Naive thymus-derived CD4-positive, alpha-beta T cell (primary cell): Measurements from ENCODE around the gene SLC1A4. TPM values are rescaled to one million over a fixed set of nuclear protein-coding genes. Genes with fewer than 3 reads are reported as not detected.

Source experiments
- ATAC-seq: fragments of 150-1000 bp; cut with Tn5 transposase; 2 replicates; pipeline ENCODE4 v1.10.0; 2021; ENCODE audit warnings: mild to moderate bottlenecking, moderate library complexity
- CTCF ChIA-PET: fragments of 350-600 bp; sonication (Branson Sonifier 250); formaldehyde crosslinking; loops from one replicate; lab custom pipeline; 2021; ENCODE audit warnings: antibody characterized with exemption; lab: Charles Lee
- POLR2A ChIA-PET: fragments of 350-600 bp; sonication (Branson Sonifier 250); formaldehyde crosslinking; loops from one replicate; lab custom pipeline; 2021; ENCODE audit warnings: antibody characterized with exemption, inconsistent platforms; lab: Charles Lee
- DNase-seq, 9 donors: peaks; one replicate each; pipeline versions ENCODE4 v3.0.0 to v3.0.0-alpha.2; 2020 to 2022; ENCODE audit warnings: mixed read lengths in 1 of 9
- H3K27ac ChIP-seq: one replicate; pipeline ENCODE4 v1.7.0; 2013; ENCODE audit warnings: mild to moderate bottlenecking, low read depth, low read length, moderate library complexity
- H3K27me3 ChIP-seq, 2 donors: one replicate each; pipeline ENCODE4 v1.7.0; 2013; ENCODE audit warnings: low read length in 2 of 2, mild to moderate bottlenecking in 2 of 2, moderate library complexity in 2 of 2; ENCODE audit not compliant: control insufficient read depth in 2 of 2, insufficient read depth in 2 of 2
- H3K36me3 ChIP-seq, 3 experiments: 1 replicate in 2 of 3; 2 replicates in 1 of 3; pipeline ENCODE4 v1.7.0; 2013; ENCODE audit warnings: low read length in 3 of 3, mild to moderate bottlenecking in 3 of 3, moderate library complexity in 1 of 3; ENCODE audit not compliant: insufficient read depth in 3 of 3, control insufficient read depth in 2 of 3
- H3K4me1 ChIP-seq, 2 donors: one replicate each; pipeline ENCODE4 v1.7.0; 2013; ENCODE audit warnings: low read length in 2 of 2, mild to moderate bottlenecking in 2 of 2, moderate library complexity in 1 of 2; ENCODE audit not compliant: control insufficient read depth in 2 of 2, insufficient read depth in 2 of 2
- H3K4me3 ChIP-seq: 2 replicates; pipeline ENCODE4 v1.7.0; 2013; ENCODE audit warnings: mild to moderate bottlenecking, low read length
- H3K9me3 ChIP-seq, 3 experiments: 1 replicate in 2 of 3; 2 replicates in 1 of 3; pipeline ENCODE4 v1.7.0; 2013; ENCODE audit warnings: low read length in 3 of 3; ENCODE audit not compliant: control insufficient read depth in 2 of 3
- H3K27ac Mint-ChIP-seq, 9 donors: one replicate each; pipeline ENCODE4 v1.8.0; 2020 to 2022; ENCODE audit warnings: mixed read lengths in 9 of 9, mild to moderate bottlenecking in 8 of 9, moderate library complexity in 5 of 9, inconsistent platforms in 2 of 9
- H3K27me3 Mint-ChIP-seq, 5 donors: one replicate each; pipeline ENCODE4 v1.8.0; 2021 to 2022; ENCODE audit warnings: mixed read lengths in 5 of 5, mild to moderate bottlenecking in 1 of 5
- H3K36me3 Mint-ChIP-seq, 5 donors: one replicate each; pipeline ENCODE4 v1.8.0; 2020 to 2022; ENCODE audit warnings: mixed read lengths in 5 of 5, mild to moderate bottlenecking in 3 of 5, inconsistent platforms in 1 of 5
- H3K4me1 Mint-ChIP-seq, 7 donors: one replicate each; pipeline ENCODE4 v1.8.0; 2020 to 2022; ENCODE audit warnings: mixed read lengths in 7 of 7, mild to moderate bottlenecking in 3 of 7, inconsistent platforms in 1 of 7
- H3K4me3 Mint-ChIP-seq, 10 donors: one replicate each; pipeline ENCODE4 v1.8.0; 2020 to 2022; ENCODE audit warnings: mild to moderate bottlenecking in 10 of 10, mixed read lengths in 10 of 10, moderate library complexity in 6 of 10, inconsistent platforms in 2 of 10
- H3K9me3 Mint-ChIP-seq, 11 donors: one replicate each; pipeline ENCODE4 v1.8.0; 2020 to 2022; ENCODE audit warnings: mixed read lengths in 11 of 11, mild to moderate bottlenecking in 4 of 11, inconsistent platforms in 1 of 11, moderate library complexity in 1 of 11
- intact Hi-C, 2 donors: fragments of 100-400 bp; cut with micrococcal nuclease; formaldehyde crosslinking; loops; one replicate each; pipeline ENCODE4 v1.15.1; 2023
- polyA plus RNA-seq, 2 donors: library from polyadenylated mRNA; unstranded; fragments of 300-500 nt; fragmentation: Illumina TruSeq; gene quantifications; one replicate each; pipeline ENCODE4 v1.2.3, GENCODE V29; 2021
- total RNA-seq, 6 experiments: library from RNA in 5 of 6; stranded (reverse) in 5 of 6; gene quantifications; 1 replicate in 5 of 6; 2 replicates in 1 of 6; pipeline ENCODE4 v1.2.3 and lab custom pipeline; 2021 to 2026

Gene SLC1A4
- total and polyA plus RNA-seq, 7 experiments from 2014 or later: 0.33 to 34.5 (median 1.8) TPM; not detected in 1

- Histone ChIP-seq H3K27me3 (no peaks in the 10 kb centered on the region), H3K4me3 (no peak overlapping the region), H3K27ac (no peak overlapping the region), H3K4me1 (peaks cover 4 to 6% of the 10 kb centered on the region in 2 donors), H3K36me3 (no peaks in the 10 kb centered on the region), H3K9me3 (no peaks in the 10 kb centered on the region)
- intact Hi-C loops: no loop called here
- H3K27me3 Mint-ChIP-seq: peaks cover 0 to 3% (median 0%) of the 10 kb centered on the region in 5 donors
- H3K36me3 Mint-ChIP-seq: peaks cover 0 to 11% (median 5%) of the 10 kb centered on the region in 5 donors
- peaks cover 0 to 6% (median 0%) of the 10 kb centered on the region in 11 donors for H3K9me3 Mint-ChIP-seq
- ATAC-seq: no peak
- H3K27ac Mint-ChIP-seq: no peak overlapping the region
- peaks cover 7 to 19% (median 12%) of the 10 kb centered on the region in 7 donors for H3K4me1 Mint-ChIP-seq
- ChIA-PET CTCF (no interaction called here), POLR2A (no interaction called here)
- DNase-seq: no peak
- H3K4me3 Mint-ChIP-seq: no peak overlapping the region
Observed at GRCh38 chr2:64952096-64952495, 37.1 kb upstream of the SLC1A4 start.

- POLR2A ChIA-PET: no interaction called here
- no peak for ATAC-seq
- DNase-seq: no peak
- Histone ChIP-seq H3K27ac (no peak overlapping the region), H3K4me1 (no peaks in the 10 kb centered on the region), H3K9me3 (no peaks in the 10 kb centered on the region), H3K4me3 (no peak overlapping the region), H3K36me3 (no peaks in the 10 kb centered on the region), H3K27me3 (no peaks in the 10 kb centered on the region)
- Mint-ChIP-seq H3K36me3 (peaks cover 0 to 11% (median 5%) of the 10 kb centered on the region in 5 donors), H3K27ac (no peak overlapping the region), H3K9me3 (peaks cover 0 to 6% (median 0%) of the 10 kb centered on the region in 11 donors), H3K4me3 (no peak overlapping the region), H3K27me3 (peaks cover 0 to 3% (median 0%) of the 10 kb centered on the region in 5 donors), H3K4me1 (peaks cover 0 to 13% (median 5%) of the 10 kb centered on the region in 7 donors)
- CTCF ChIA-PET: no interaction called here
- intact Hi-C loops: no loop called here
Observed at GRCh38 chr2:64952511-64953482, 36.4 kb upstream of the SLC1A4 start.

DNA sequence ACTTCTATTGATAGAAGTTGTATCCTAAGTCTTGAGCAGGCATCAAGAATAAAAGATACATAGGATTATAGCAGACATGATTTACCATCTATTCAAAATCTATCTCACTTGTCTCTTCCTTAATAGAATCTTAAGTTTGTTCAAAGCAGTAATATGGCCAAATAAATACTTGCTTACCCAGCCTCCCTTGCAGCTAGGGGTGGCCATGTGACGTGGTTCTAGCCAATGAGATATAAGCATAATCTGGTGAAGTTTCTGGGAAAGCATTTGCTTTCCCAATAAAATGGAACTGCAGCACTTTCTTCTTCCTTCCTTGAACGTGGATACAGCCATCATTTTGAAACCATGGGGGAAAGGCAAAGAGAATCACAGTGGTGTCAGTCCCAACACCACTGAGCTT is 33.7 kb upstream of the SLC1A4 start:
- H3K9me3 Mint-ChIP-seq: peaks cover 0 to 6% (median 0%) of the 10 kb centered on the region in 11 donors
- no peak for ATAC-seq
- Histone ChIP-seq H3K27ac (no peak overlapping the region), H3K9me3 (no peaks in the 10 kb centered on the region), H3K4me1 (no peaks in the 10 kb centered on the region), H3K27me3 (no peaks in the 10 kb centered on the region), H3K4me3 (no peak overlapping the region), H3K36me3 (no peaks in the 10 kb centered on the region)
- H3K4me1 Mint-ChIP-seq: peaks cover 0 to 3% (median 0%) of the 10 kb centered on the region in 7 donors
- peaks cover 0 to 11% (median 5%) of the 10 kb centered on the region in 5 donors for H3K36me3 Mint-ChIP-seq
- ChIA-PET POLR2A (no interaction called here), CTCF (no interaction called here)
- DNase-seq: no peak
- H3K27ac Mint-ChIP-seq: no peak overlapping the region
- H3K27me3 Mint-ChIP-seq: peaks cover 0 to 5% (median 0%) of the 10 kb centered on the region in 5 donors
- no peak overlapping the region for H3K4me3 Mint-ChIP-seq
- intact Hi-C loops: no loop called here

- no peaks in the 10 kb centered on the region for H3K27me3 ChIP-seq
- peaks cover 0 to 6% (median 0%) of the 10 kb centered on the region in 11 donors for H3K9me3 Mint-ChIP-seq
- H3K4me3 ChIP-seq: no peak overlapping the region
- no peak overlapping the region for H3K4me3 Mint-ChIP-seq
- peaks cover 0 to 5% (median 0%) of the 10 kb centered on the region in 5 donors for H3K27me3 Mint-ChIP-seq
- H3K27ac ChIP-seq: no peak overlapping the region
- H3K27ac Mint-ChIP-seq: no peak overlapping the region
- ATAC-seq (no peak), DNase-seq (no peak)
- ChIA-PET POLR2A (no interaction called here), CTCF (no interaction called here)
- H3K36me3 Mint-ChIP-seq: peaks cover 0 to 11% (median 5%) of the 10 kb centered on the region in 5 donors
- H3K9me3 ChIP-seq: no peaks in the 10 kb centered on the region
- intact Hi-C loops: no loop called here
- peaks cover 0 to 3% (median 0%) of the 10 kb centered on the region in 7 donors for H3K4me1 Mint-ChIP-seq
- no peaks in the 10 kb centered on the region for H3K4me1 ChIP-seq
- no peaks in the 10 kb centered on the region for H3K36me3 ChIP-seq
Observed at GRCh38 chr2:64957109-64957903, 31.9 kb upstream of the SLC1A4 start.

GRCh38 chr2:64958556-64958955 is 30.6 kb upstream of the SLC1A4 start:
- POLR2A ChIA-PET: no interaction called here
- DNase-seq: no peak

GRCh38 chr2:64960819-64961218 is 28.4 kb upstream of the SLC1A4 start:
- ATAC-seq (no peak), DNase-seq (no peak)
- ChIA-PET CTCF (no interaction called here), POLR2A (no interaction called here)
- Mint-ChIP-seq H3K36me3 (peaks cover 0 to under 1% (median 0%) of the 10 kb centered on the region in 5 donors), H3K27me3 (peaks cover 0 to 2% (median 0%) of the 10 kb centered on the region in 5 donors), H3K27ac (no peak overlapping the region), H3K4me1 (peaks cover 0 to 3% (median 0%) of the 10 kb centered on the region in 7 donors), H3K9me3 (no peaks in the 10 kb centered on the region), H3K4me3 (no peak overlapping the region)
- Histone ChIP-seq H3K4me1 (no peaks in the 10 kb centered on the region), H3K27me3 (no peaks in the 10 kb centered on the region), H3K9me3 (no peaks in the 10 kb centered on the region), H3K36me3 (no peaks in the 10 kb centered on the region), H3K27ac (no peak overlapping the region), H3K4me3 (no peak overlapping the region)
- intact Hi-C loops: no loop called here

More at GRCh38 chr2:64958556-64958955, 30.6 kb upstream of the SLC1A4 start:
- no peak overlapping the region for H3K27ac Mint-ChIP-seq
- no peaks in the 10 kb centered on the region for H3K4me1 ChIP-seq
- no peaks in the 10 kb centered on the region for H3K27me3 ChIP-seq
- CTCF ChIA-PET: no interaction called here
- peaks cover 0 to 3% (median 0%) of the 10 kb centered on the region in 7 donors for H3K4me1 Mint-ChIP-seq
- ATAC-seq: no peak
- no peak overlapping the region for H3K4me3 ChIP-seq
- H3K27ac ChIP-seq: no peak overlapping the region
- H3K4me3 Mint-ChIP-seq: no peak overlapping the region
- H3K9me3 Mint-ChIP-seq: peaks cover 0 to 6% (median 0%) of the 10 kb centered on the region in 11 donors
- H3K27me3 Mint-ChIP-seq: peaks cover 0 to 5% (median 0%) of the 10 kb centered on the region in 5 donors
- H3K36me3 Mint-ChIP-seq: peaks cover 0 to 8% (median 5%) of the 10 kb centered on the region in 5 donors
- no peaks in the 10 kb centered on the region for H3K36me3 ChIP-seq
- intact Hi-C loops: no loop called here
- H3K9me3 ChIP-seq: no peaks in the 10 kb centered on the region
